HCT116 (cell line): ENCODE measurements around the gene TEX264. TPM values are rescaled to one million over a fixed set of nuclear protein-coding genes. Genes with fewer than 3 reads are reported as not detected.

Experiments used
- ATAC-seq: fragments of 200-7000 bp; cut with Tn5 transposase; 2 replicates; pipeline ENCODE4 v1.9.1; 2020; ENCODE audit warnings: mild to moderate bottlenecking, moderate library complexity
- BruUV-seq: library from RNA; stranded (reverse); fragments of 400-500 nt; replicated peaks from 2 replicates; lab custom pipeline; 2021; lab: Mats Ljungman, UMichigan
- CTCF ChIA-PET: fragments of 300-600 bp; sonication (Branson Sonifier 250); formaldehyde crosslinking; loops from one replicate; lab custom pipeline; 2021; ENCODE audit warnings: antibody characterized with exemption; lab: Charles Lee
- POLR2A ChIA-PET: fragments of 300-600, 350-600 bp; sonication (Branson Sonifier 250); formaldehyde crosslinking; loops from one replicate; lab custom pipeline; 2021; ENCODE audit warnings: antibody characterized with exemption; lab: Charles Lee
- RAD21 ChIA-PET, 2 experiments: fragments of 300-600 bp; sonication (Branson Sonifier 250); formaldehyde crosslinking; loops; one replicate each; lab custom pipeline; 2023; ENCODE audit warnings: low total read pairs in 2 of 2; ENCODE audit not compliant: uncharacterized antibody in 2 of 2, unreplicated experiment in 2 of 2, low non-redundant PET in 1 of 2; lab: Charles Lee
- DNase-seq: peaks from one replicate; pipeline ENCODE4 v3.0.0-alpha.2; 2010; ENCODE audit warnings: low read depth, low spot score
- H2AFZ ChIP-seq: fragments of 200-600 bp; shearing (Covaris generic), sonication (generic); 2 replicates; pipeline ENCODE4 v1.6.1; 2017; ENCODE audit warnings: low read depth, mixed run types, mixed read lengths, antibody characterized with exemption, low read length; ENCODE audit not compliant: poor library complexity, severe bottlenecking
- H3K27ac ChIP-seq: 2 replicates; pipeline ENCODE4 v1.5.1; 2012; ENCODE audit warnings: low read depth, low read length
- H3K27me3 ChIP-seq: fragments of 200-600 bp; sonication (generic); 2 replicates; pipeline ENCODE4 v1.6.1; 2016; ENCODE audit warnings: mixed run types, low read length, mixed read lengths; ENCODE audit not compliant: insufficient read depth
- H3K36me3 ChIP-seq, 2 experiments: fragments of 200-500 bp in 1 of 2; fragments of 200-600 bp in 1 of 2; sonication (Bioruptor generic) in 1 of 2; sonication (generic) in 1 of 2; 2 replicates each; pipeline versions ENCODE4 v1.5.1 to v1.6.1; 2014 to 2016; ENCODE audit warnings: low read length in 2 of 2, inconsistent platforms in 1 of 2, mixed read lengths in 1 of 2, mixed run types in 1 of 2; ENCODE audit not compliant: insufficient read depth in 2 of 2, control insufficient read depth in 1 of 2
- H3K4me1 ChIP-seq, 2 experiments: fragments of 200-600 bp in 1 of 2; sonication (generic) in 1 of 2; 2 replicates each; pipeline versions ENCODE4 v1.5.1 to v1.6.1; 2012 to 2017; ENCODE audit warnings: low read length in 2 of 2, inconsistent platforms in 1 of 2, mild to moderate bottlenecking in 1 of 2, mixed read lengths in 1 of 2, mixed run types in 1 of 2, moderate library complexity in 1 of 2; ENCODE audit not compliant: insufficient read depth in 2 of 2, control insufficient read depth in 1 of 2
- H3K4me2 ChIP-seq: fragments of 200-600 bp; sonication (generic); 2 replicates; pipeline ENCODE4 v1.6.1; 2017; ENCODE audit warnings: mixed run types, low read length, mixed read lengths
- H3K4me3 ChIP-seq, 2 experiments: fragments of 200-600 bp in 1 of 2; sonication (generic) in 1 of 2; replicated peaks in 1 of 2; 2 replicates each; pipeline ENCODE4 v1.5.1; 2011 to 2016; ENCODE audit warnings: low read length in 2 of 2, control low read depth in 1 of 2, low read depth in 1 of 2, mild to moderate bottlenecking in 1 of 2, mixed read lengths in 1 of 2, mixed run types in 1 of 2
- H3K79me2 ChIP-seq: fragments of 200-600 bp; sonication (generic); 2 replicates; pipeline ENCODE4 v1.6.1; 2017; ENCODE audit warnings: mild to moderate bottlenecking, mixed run types, low read length, moderate library complexity, mixed read lengths; ENCODE audit not compliant: insufficient read depth
- H3K9ac ChIP-seq: fragments of 200-600 bp; sonication (generic); 2 replicates; pipeline ENCODE4 v1.6.1; 2016; ENCODE audit warnings: low read length, mixed read lengths
- H3K9me2 ChIP-seq: fragments of 200-600 bp; sonication (generic), shearing (Covaris generic); 2 replicates; pipeline ENCODE4 v1.6.1; 2017; ENCODE audit warnings: mixed run types, mild to moderate bottlenecking, moderate library complexity; ENCODE audit not compliant: insufficient read depth
- H3K9me3 ChIP-seq, 2 experiments: fragments of 200-500 bp in 1 of 2; fragments of 200-600 bp in 1 of 2; sonication (Bioruptor generic) in 1 of 2; sonication (generic) in 1 of 2; 2 replicates each; pipeline ENCODE4 v1.6.1; 2014 to 2017; ENCODE audit warnings: low read length in 2 of 2, mixed read lengths in 2 of 2, inconsistent platforms in 1 of 2, low read depth in 1 of 2, mild to moderate bottlenecking in 1 of 2, mixed run types in 1 of 2, moderate library complexity in 1 of 2; ENCODE audit not compliant: control insufficient read depth in 1 of 2, insufficient read depth in 1 of 2
- H4K20me1 ChIP-seq: fragments of 200-600 bp; sonication (generic), shearing (Covaris generic); 2 replicates; pipeline ENCODE4 v1.6.1; 2017; ENCODE audit warnings: mixed run types, mild to moderate bottlenecking, moderate library complexity; ENCODE audit not compliant: insufficient read depth
- CBX3 ChIP-seq: IDR thresholded peaks from 2 replicates; pipeline ENCODE4 v1.6.1; 2012; ENCODE audit warnings: low read depth
- CEBPB ChIP-seq: IDR thresholded peaks from 2 replicates; pipeline ENCODE4 v1.6.1; 2012; ENCODE audit warnings: low read depth
- ELF1 ChIP-seq: IDR thresholded peaks from 2 replicates; pipeline ENCODE4 v1.6.1; 2012; ENCODE audit warnings: low read depth, borderline replicate concordance
- EZH2 ChIP-seq: fragments of 200-600 bp; sonication (generic); IDR thresholded peaks from 2 replicates; pipeline ENCODE4 v1.6.1; 2017; ENCODE audit warnings: antibody characterized with exemption, mixed run types
- EZH2phosphoT487 ChIP-seq: fragments of 200-600 bp; IDR thresholded peaks from 2 replicates; pipeline ENCODE4 v1.6.1; 2018; ENCODE audit warnings: antibody characterized with exemption, borderline replicate concordance
- FOSL1 ChIP-seq: IDR thresholded peaks from 2 replicates; pipeline ENCODE4 v1.6.1; 2012; ENCODE audit warnings: low read depth
- POLR2A ChIP-seq: IDR thresholded peaks from 2 replicates; pipeline ENCODE4 v1.7.0; 2011; ENCODE audit warnings: borderline replicate concordance; ENCODE audit not compliant: insufficient read depth, insufficient read length; ENCODE audit errors: extremely low read depth
- POLR2AphosphoS5 ChIP-seq: IDR thresholded peaks from 2 replicates; pipeline ENCODE4 v1.6.1; 2011; ENCODE audit warnings: mild to moderate bottlenecking, low read depth, low read length, moderate library complexity
- SIN3A ChIP-seq: IDR thresholded peaks from 2 replicates; pipeline ENCODE4 v1.6.1; 2012; ENCODE audit warnings: low read depth
- SP1 ChIP-seq: IDR thresholded peaks from 2 replicates; pipeline ENCODE4 v1.6.1; 2012; ENCODE audit warnings: low read depth
- YY1 ChIP-seq: IDR thresholded peaks from 2 replicates; pipeline ENCODE4 v1.6.1; 2011; ENCODE audit warnings: low read length, low read depth, moderate library complexity, mild to moderate bottlenecking; ENCODE audit not compliant: insufficient replicate concordance; ENCODE audit errors: extremely low read depth
- ZNF274 ChIP-seq: fragments of 200-500 bp; sonication (Bioruptor generic); IDR thresholded peaks from 2 replicates; pipeline ENCODE4 v1.6.1; 2014; ENCODE audit warnings: mild to moderate bottlenecking, low read depth, low read length, inconsistent platforms
- intact Hi-C: fragments of 100-400 bp; cut with micrococcal nuclease; formaldehyde crosslinking; loops from 2 replicates; pipeline ENCODE4 v1.10.0; 2022
- total RNA-seq: library from RNA; stranded (reverse); gene quantifications from one replicate; pipeline ENCODE4 v1.2.1, GENCODE V29; 2021; ENCODE audit not compliant: unreplicated experiment
- TF ChIP-seq, protein P1 (sequence below): IDR thresholded peaks from 2 replicates; pipeline ENCODE4 v1.6.1; 2012
- TF ChIP-seq, protein P2 (sequence below): IDR thresholded peaks from 2 replicates; pipeline ENCODE4 v1.6.1; 2012
- TF ChIP-seq, protein P3 (sequence below): IDR thresholded peaks from 2 replicates; pipeline ENCODE4 v1.6.1; 2011; ENCODE audit warnings: mild to moderate bottlenecking, low read length, moderate library complexity; ENCODE audit not compliant: insufficient replicate concordance; ENCODE audit errors: extremely low read depth

The TEX264 gene
- total RNA-seq, 1 experiment from 2014 or later, result 36.0 TPM

DNA sequence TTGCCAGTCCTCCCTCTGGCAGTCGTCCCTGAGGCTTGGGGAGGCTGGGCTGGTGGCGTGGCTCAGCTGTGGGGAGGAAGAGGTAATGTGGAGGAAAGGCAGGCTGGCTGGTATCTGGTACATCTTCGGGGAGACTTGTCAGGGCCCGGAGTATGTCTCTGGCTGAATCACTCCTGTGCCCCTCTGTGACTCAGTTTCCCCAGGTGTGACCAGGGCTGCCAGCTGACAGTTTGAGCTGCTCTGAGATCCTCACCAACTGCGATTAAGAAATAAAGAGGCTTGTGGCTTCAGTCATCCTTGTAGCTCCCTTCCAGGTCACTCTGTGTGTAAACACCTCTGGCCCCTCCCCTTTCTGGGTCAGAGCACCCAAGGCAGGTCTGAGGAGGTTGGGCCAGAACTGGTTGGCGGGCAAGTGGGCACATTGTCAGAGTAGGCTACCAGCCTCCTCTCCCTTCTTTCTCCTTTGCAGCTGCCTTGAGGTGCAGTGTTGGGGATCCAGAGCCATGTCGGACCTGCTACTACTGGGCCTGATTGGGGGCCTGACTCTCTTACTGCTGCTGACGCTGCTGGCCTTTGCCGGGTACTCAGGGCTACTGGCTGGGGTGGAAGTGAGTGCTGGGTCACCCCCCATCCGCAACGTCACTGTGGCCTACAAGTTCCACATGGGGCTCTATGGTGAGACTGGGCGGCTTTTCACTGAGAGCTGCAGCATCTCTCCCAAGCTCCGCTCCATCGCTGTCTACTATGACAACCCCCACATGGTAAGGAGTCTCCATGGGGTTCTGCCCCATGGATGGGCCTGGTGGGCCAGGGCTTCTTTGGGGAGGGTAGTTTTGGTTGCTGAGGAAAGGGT, 3.0 kb downstream of the TEX264 start:
- Histone ChIP-seq H3K9ac (no peak overlapping the region), H3K9me3 (no peaks in the 10 kb centered on the region), H3K4me2 (no peak overlapping the region), H3K79me2 (peaks cover 7% of the 10 kb centered on the region; the same call in 1 of the 2 replicates), H4K20me1 (no peaks in the 10 kb centered on the region), H3K9me2 (no peaks in the 10 kb centered on the region), H3K4me3 (no peak overlapping the region), H3K4me1 (peaks cover 15 to 44% of the 10 kb centered on the region in 2 experiments), H2AFZ (no peak overlapping the region), H3K27ac (no peak overlapping the region), H3K27me3 (no peaks in the 10 kb centered on the region), H3K36me3 (peaks cover 0 to 7% of the 10 kb centered on the region in 2 experiments; a peak in 1 of 4 replicates)
- BruUV-seq, result no TSS peak
- intact Hi-C loops, result loop anchor here (5.0 kb wide), 1 partner anchor 282 kb away; the partner anchor contains the start of gene RBM15B
- ATAC-seq (no peak), DNase-seq (no peak)
- POLR2A ChIA-PET, result interaction anchor here (1.5 kb wide), 1 partner anchor 174 kb away, joined by 4 read pairs; the partner anchor contains the start of gene DCAF1
- TF ChIP-seq EZH2 (no peak), POLR2A (no peak), ELF1 (no peak), POLR2AphosphoS5 (no peak), CBX3 (no peak), EZH2phosphoT487 (no peak), SP1 (no peak), YY1 (no peak), FOSL1 (no peak), SIN3A (no peak), ZNF274 (no peak), CEBPB (no peak)
- TF ChIP-seq, protein P1, sequence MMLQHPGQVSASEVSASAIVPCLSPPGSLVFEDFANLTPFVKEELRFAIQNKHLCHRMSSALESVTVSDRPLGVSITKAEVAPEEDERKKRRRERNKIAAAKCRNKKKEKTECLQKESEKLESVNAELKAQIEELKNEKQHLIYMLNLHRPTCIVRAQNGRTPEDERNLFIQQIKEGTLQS, result no peak
- TF ChIP-seq, protein P2, sequence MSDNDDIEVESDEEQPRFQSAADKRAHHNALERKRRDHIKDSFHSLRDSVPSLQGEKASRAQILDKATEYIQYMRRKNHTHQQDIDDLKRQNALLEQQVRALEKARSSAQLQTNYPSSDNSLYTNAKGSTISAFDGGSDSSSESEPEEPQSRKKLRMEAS, result no peak
- TF ChIP-seq, protein P3, sequence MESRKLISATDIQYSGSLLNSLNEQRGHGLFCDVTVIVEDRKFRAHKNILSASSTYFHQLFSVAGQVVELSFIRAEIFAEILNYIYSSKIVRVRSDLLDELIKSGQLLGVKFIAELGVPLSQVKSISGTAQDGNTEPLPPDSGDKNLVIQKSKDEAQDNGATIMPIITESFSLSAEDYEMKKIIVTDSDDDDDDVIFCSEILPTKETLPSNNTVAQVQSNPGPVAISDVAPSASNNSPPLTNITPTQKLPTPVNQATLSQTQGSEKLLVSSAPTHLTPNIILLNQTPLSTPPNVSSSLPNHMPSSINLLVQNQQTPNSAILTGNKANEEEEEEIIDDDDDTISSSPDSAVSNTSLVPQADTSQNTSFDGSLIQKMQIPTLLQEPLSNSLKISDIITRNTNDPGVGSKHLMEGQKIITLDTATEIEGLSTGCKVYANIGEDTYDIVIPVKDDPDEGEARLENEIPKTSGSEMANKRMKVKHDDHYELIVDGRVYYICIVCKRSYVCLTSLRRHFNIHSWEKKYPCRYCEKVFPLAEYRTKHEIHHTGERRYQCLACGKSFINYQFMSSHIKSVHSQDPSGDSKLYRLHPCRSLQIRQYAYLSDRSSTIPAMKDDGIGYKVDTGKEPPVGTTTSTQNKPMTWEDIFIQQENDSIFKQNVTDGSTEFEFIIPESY, result no peak
- CTCF ChIA-PET, result interaction anchor here (0.8 kb wide), 1 partner anchor 8 kb away, joined by 4 read pairs; no protein-coding TSS in a partner anchor
- RAD21 ChIA-PET, result no interaction called here
